CD4-positive, alpha-beta T cell treated with Interleukin-10 for 1 hour (primary cell): Measurements from ENCODE around the gene MEGF8.

ENCODE experiments used
- DNase-seq: peaks from one replicate; pipeline ENCODE4 v3.0.0-alpha.2; 2020

The MEGF8 gene

GRCh38 chr19:42325308-42325895 lies at the start of gene MEGF8:
TSS of gene MEGF8 (plus strand) at chr19:42325635. CDS start at chr19:42326244, 609 bp downstream.
- DNase-seq: peak; percentile 99

GRCh38 chr19:42276284-42276683 lies 49.2 kb upstream of the MEGF8 start:
- DNase-seq: no peak

- DNase-seq: no peak
Observed at GRCh38 chr19:42276821-42277220, 48.6 kb upstream of the MEGF8 start.

GRCh38 chr19:42277821-42278451 lies 47.5 kb upstream of the MEGF8 start:
- no peak for DNase-seq

GRCh38 chr19:42278452-42279154 lies 46.8 kb upstream of the MEGF8 start:
- DNase-seq: no peak

GRCh38 chr19:42279155-42279901 lies 46.1 kb upstream of the MEGF8 start:
- DNase-seq: no peak

- peak; percentile 92 for DNase-seq
Observed at GRCh38 chr19:42279902-42280814, 45.3 kb upstream of the MEGF8 start.

GRCh38 chr19:42280815-42281145 lies 44.7 kb upstream of the MEGF8 start:
- no peak for DNase-seq

GRCh38 chr19:42281146-42281826 lies 44.1 kb upstream of the MEGF8 start:
- DNase-seq: peak; percentile 44

- no peak for DNase-seq
Observed at GRCh38 chr19:42281827-42282762, 43.3 kb upstream of the MEGF8 start.

GRCh38 chr19:42282819-42283187 lies 42.6 kb upstream of the MEGF8 start:
- DNase-seq: no peak

- DNase-seq: peak; percentile 97
Observed at GRCh38 chr19:42283188-42284065, 42.0 kb upstream of the MEGF8 start.

GRCh38 chr19:42284066-42284501 lies 41.4 kb upstream of the MEGF8 start:
- peak; percentile 91 for DNase-seq

GRCh38 chr19:42284591-42285341 lies 40.7 kb upstream of the MEGF8 start:
- DNase-seq: no peak

GRCh38 chr19:42285541-42285941 lies 39.9 kb upstream of the MEGF8 start:
- DNase-seq: no peak

GRCh38 chr19:42285988-42286348 lies 39.5 kb upstream of the MEGF8 start:
- no peak for DNase-seq

- DNase-seq: no peak
Observed at GRCh38 chr19:42286349-42287016, 39.0 kb upstream of the MEGF8 start.
